GM23248 (cell line): ENCODE measurements around the gene DPM3. TPM values are rescaled to one million over a fixed set of nuclear protein-coding genes. Genes with fewer than 3 reads are reported as not detected.
"Not testable (repeated sequence)": the region's sequence is repeated elsewhere in the genome, so short reads cannot be mapped to it uniquely, and the experiment has no call there.

Experiments
- DNase-seq: peaks from one replicate; pipeline ENCODE4 v3.0.0-alpha.2; 2015
- H2AFZ ChIP-seq: fragments of 200-600 bp; sonication (generic); 2 replicates; pipeline ENCODE4 v1.6.1; 2016; ENCODE audit warnings: antibody characterized with exemption
- H3F3A ChIP-seq: fragments of 200-600 bp; sonication (generic); 2 replicates; pipeline ENCODE4 v1.6.1; 2016; ENCODE audit warnings: mild to moderate bottlenecking, antibody characterized with exemption, mixed run types; ENCODE audit not compliant: insufficient read depth
- H3K27ac ChIP-seq: fragments of 200-600 bp; sonication (generic); 2 replicates; pipeline ENCODE4 v1.5.1; 2016; ENCODE audit warnings: mild to moderate bottlenecking
- H3K27me3 ChIP-seq: fragments of 200-600 bp; sonication (generic); replicated peaks from 2 replicates; pipeline ENCODE4 v1.6.1; 2016; ENCODE audit warnings: mild to moderate bottlenecking; ENCODE audit not compliant: insufficient read depth
- H3K36me3 ChIP-seq: fragments of 200-600 bp; sonication (generic); 2 replicates; pipeline ENCODE4 v1.6.1; 2016; ENCODE audit warnings: low read depth, mild to moderate bottlenecking
- H3K4me1 ChIP-seq: fragments of 200-600 bp; sonication (generic); 2 replicates; pipeline ENCODE4 v1.6.1; 2016; ENCODE audit warnings: mild to moderate bottlenecking; ENCODE audit not compliant: insufficient read depth
- H3K4me2 ChIP-seq: fragments of 200-600 bp; sonication (generic); one replicate; pipeline ENCODE4 v1.6.1; 2016; ENCODE audit warnings: mild to moderate bottlenecking; ENCODE audit not compliant: unreplicated experiment
- H3K4me3 ChIP-seq: fragments of 200-600 bp; sonication (generic); 2 replicates; pipeline ENCODE4 v1.5.1; 2016; ENCODE audit warnings: mild to moderate bottlenecking
- H3K79me2 ChIP-seq: fragments of 200-600 bp; sonication (generic); 2 replicates; pipeline ENCODE4 v1.6.1; 2016; ENCODE audit warnings: mild to moderate bottlenecking; ENCODE audit not compliant: insufficient read depth
- H3K9ac ChIP-seq: fragments of 200-600 bp; sonication (generic); 2 replicates; pipeline ENCODE4 v1.6.1; 2016; ENCODE audit warnings: mild to moderate bottlenecking
- H3K9me2 ChIP-seq: fragments of 200-600 bp; sonication (generic); 2 replicates; pipeline ENCODE4 v1.6.1; 2016; ENCODE audit warnings: mixed run types, mild to moderate bottlenecking, moderate library complexity; ENCODE audit not compliant: insufficient read depth
- H3K9me3 ChIP-seq: fragments of 200-600 bp; sonication (generic); one replicate; pipeline ENCODE4 v1.6.1; 2017; ENCODE audit warnings: low read depth
- H4K20me1 ChIP-seq: fragments of 200-600 bp; sonication (generic); 2 replicates; pipeline ENCODE4 v1.6.0; 2016; ENCODE audit not compliant: insufficient read depth
- EZH2 ChIP-seq: fragments of 200-600 bp; sonication (generic); IDR thresholded peaks from 2 replicates; pipeline ENCODE4 v1.6.1; 2018; ENCODE audit warnings: antibody characterized with exemption, mild to moderate bottlenecking; ENCODE audit not compliant: insufficient read depth, poor library complexity, severe bottlenecking
- EZH2phosphoT487 ChIP-seq: fragments of 200-600 bp; sonication (generic); IDR thresholded peaks from 2 replicates; pipeline ENCODE4 v1.6.1; 2018; ENCODE audit warnings: antibody characterized with exemption, moderate library complexity, mild to moderate bottlenecking, low read depth; ENCODE audit not compliant: insufficient read depth
- WGBS, 2 experiments: methylation state at CpG; one replicate each; pipeline ENCODE4 v1.1.6; 2015 to 2017; ENCODE audit warnings: low lambda C conversion rate in 2 of 2, low coverage in 1 of 2; ENCODE audit errors: missing lambda C conversion rate in 2 of 2; 5-methylcytosine and 5-hydroxymethylcytosine counted together
- in situ Hi-C: fragments of 300-500 bp; cut with MboI; formaldehyde crosslinking; loops from 2 replicates; pipeline ENCODE4 v1.15.0; 2020
- polyA plus RNA-seq: library from polyadenylated mRNA; unstranded; fragments of >200 nt; fragmentation: Nextera tagmentation; extraction: Ambion mirVana; gene quantifications from 2 replicates; pipeline ENCODE4 v1.2.1, GENCODE V29; 2016
- total RNA-seq: library from RNA; depleted of rRNA; stranded (reverse); fragments of >200 nt; shearing (Covaris generic); gene quantifications from 2 replicates; pipeline ENCODE4 v1.2.3, GENCODE V29; 2014

DPM3 gene
- total and polyA plus RNA-seq, 2 experiments from 2014 or later: 50.7 to 75.3 TPM

DNA sequence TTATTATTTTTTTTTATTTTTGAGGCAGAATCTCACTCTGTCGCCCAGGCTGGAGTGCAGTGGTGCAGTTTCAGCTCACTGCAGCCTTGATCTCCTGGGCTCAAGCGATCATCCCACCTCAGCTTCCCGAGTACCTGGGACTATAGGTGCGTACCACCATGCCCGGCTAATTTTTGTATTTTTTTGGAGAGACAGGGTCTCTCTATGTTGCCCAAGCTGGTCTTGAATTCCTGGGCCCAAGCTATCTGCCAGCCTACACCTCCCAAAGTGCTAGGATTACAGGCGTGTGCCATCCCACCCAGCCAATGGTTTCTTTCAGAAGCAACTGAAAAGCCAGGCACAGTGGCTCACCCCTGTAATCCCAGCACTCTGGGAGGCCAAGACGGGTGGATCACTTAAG lies 30.5 kb upstream of the DPM3 start:
- no peak overlapping the region for H3K27ac ChIP-seq
- no peaks in the 10 kb centered on the region for H4K20me1 ChIP-seq
- H3K4me3 ChIP-seq: no peak overlapping the region
- no peak overlapping the region for H3K9ac ChIP-seq
- no peaks in the 10 kb centered on the region for H3K9me3 ChIP-seq
- no peaks in the 10 kb centered on the region for H3K27me3 ChIP-seq
- no peak for DNase-seq
- 85 to 87% methylated on average over 7 of the region's 7 CpGs for WGBS, 2 experiments
- in situ Hi-C loops: no loop called here
- H3K9me2 ChIP-seq: no peaks in the 10 kb centered on the region
- peaks cover 6% of the 10 kb centered on the region; the same call in 1 of the 2 replicates for H3K36me3 ChIP-seq
- H2AFZ ChIP-seq: no peak overlapping the region
- H3F3A ChIP-seq: peaks cover 17% of the 10 kb centered on the region
- TF ChIP-seq EZH2phosphoT487 (no peak), EZH2 (no peak)
- no peak overlapping the region for H3K4me2 ChIP-seq
- H3K4me1 ChIP-seq: peaks cover 11% of the 10 kb centered on the region
- peaks cover 32% of the 10 kb centered on the region for H3K79me2 ChIP-seq

DNA sequence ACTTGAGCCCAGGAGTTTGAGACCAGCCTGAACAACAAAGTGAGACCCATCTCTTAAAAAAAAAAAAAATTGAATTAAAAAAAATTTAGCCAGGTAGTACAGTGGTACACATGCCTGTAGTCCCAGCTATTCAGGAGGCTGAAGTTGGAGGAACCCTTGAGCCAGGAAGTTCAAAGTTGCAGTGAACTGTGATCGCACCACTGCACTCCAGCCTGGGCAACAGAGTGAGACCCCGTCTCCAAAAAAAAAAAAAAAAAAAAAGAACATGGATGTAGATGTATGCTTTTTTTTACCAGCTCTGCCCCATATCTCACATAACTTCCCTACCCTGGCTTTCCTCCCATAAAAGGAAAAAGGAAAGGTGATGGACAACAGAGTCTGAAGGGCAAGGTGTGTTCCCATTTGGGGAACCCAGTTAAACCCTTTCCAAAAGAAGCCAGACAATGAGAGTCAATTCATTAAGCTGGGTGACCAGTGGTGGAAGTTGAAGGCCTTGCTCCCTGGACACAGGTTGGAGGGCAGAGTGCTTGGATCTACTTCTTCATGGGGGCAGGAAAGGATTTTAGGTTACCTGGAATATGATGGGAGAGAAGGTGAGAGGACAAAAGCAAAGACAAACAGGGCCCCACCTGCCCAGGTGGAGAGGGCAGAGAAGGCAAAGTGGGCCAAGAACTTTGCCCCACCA lies 29.9 kb upstream of the DPM3 start:
- Histone ChIP-seq H3K79me2 (peaks cover 32% of the 10 kb centered on the region), H2AFZ (no peak overlapping the region), H3K4me2 (no peak overlapping the region), H3K4me1 (peaks cover 11% of the 10 kb centered on the region), H3K9me2 (no peaks in the 10 kb centered on the region), H3K36me3 (peaks cover 6% of the 10 kb centered on the region; the same call in 1 of the 2 replicates), H3F3A (peaks cover 17% of the 10 kb centered on the region), H4K20me1 (no peaks in the 10 kb centered on the region), H3K4me3 (no peak overlapping the region), H3K9me3 (no peaks in the 10 kb centered on the region), H3K27me3 (no peaks in the 10 kb centered on the region), H3K9ac (no peak overlapping the region), H3K27ac (no peak overlapping the region)
- in situ Hi-C loops: no loop called here
- TF ChIP-seq EZH2 (no peak), EZH2phosphoT487 (no peak)
- WGBS, 2 experiments: 78 to 100% methylated on average over 1 to 2 of the region's 2 CpGs
- DNase-seq: no peak

- H3K9ac ChIP-seq: no peak overlapping the region
- no peaks in the 10 kb centered on the region for H3K9me3 ChIP-seq
- H3K79me2 ChIP-seq: peaks cover 32% of the 10 kb centered on the region
- no peaks in the 10 kb centered on the region for H3K27me3 ChIP-seq
- no peak overlapping the region for H2AFZ ChIP-seq
- H3F3A ChIP-seq: peaks cover 17% of the 10 kb centered on the region
- DNase-seq: no peak
- in situ Hi-C loops: loop anchor here (5.0 kb wide), 1 partner anchor 77 kb away; no protein-coding TSS in a partner anchor
- no peak overlapping the region for H3K4me3 ChIP-seq
- no peak overlapping the region for H3K27ac ChIP-seq
- no peaks in the 10 kb centered on the region for H3K9me2 ChIP-seq
- H4K20me1 ChIP-seq: no peaks in the 10 kb centered on the region
- peaks cover 6% of the 10 kb centered on the region; the same call in 1 of the 2 replicates for H3K36me3 ChIP-seq
- 40 to 42% methylated on average over 5 of the region's 5 CpGs for WGBS, 2 experiments
- no peak overlapping the region for H3K4me2 ChIP-seq
- TF ChIP-seq EZH2phosphoT487: no peak
- no peak for TF ChIP-seq EZH2
- H3K4me1 ChIP-seq: peaks cover 11% of the 10 kb centered on the region
These were observed 29.2 kb upstream of the DPM3 start for GRCh38 chr1:155169541-155169940.

GRCh38 chr1:155168456-155169210 lies 28.3 kb upstream of the DPM3 start:
- Histone ChIP-seq H3F3A (peaks cover 17% of the 10 kb centered on the region), H3K79me2 (peaks cover 32% of the 10 kb centered on the region), H4K20me1 (no peaks in the 10 kb centered on the region), H3K9ac (no peak overlapping the region), H2AFZ (no peak overlapping the region), H3K4me3 (no peak overlapping the region), H3K27ac (no peak overlapping the region), H3K9me3 (no peaks in the 10 kb centered on the region), H3K36me3 (peaks cover 6% of the 10 kb centered on the region; the same call in 1 of the 2 replicates), H3K27me3 (no peaks in the 10 kb centered on the region), H3K9me2 (no peaks in the 10 kb centered on the region), H3K4me2 (no peak overlapping the region), H3K4me1 (peaks cover 11% of the 10 kb centered on the region)
- no peak for DNase-seq
- TF ChIP-seq EZH2 (no peak), EZH2phosphoT487 (no peak)
- in situ Hi-C loops: loop anchor here (5.0 kb wide), 1 partner anchor 76 kb away; no protein-coding TSS in a partner anchor
- 52 to 54% methylated on average over 10 of the region's 10 CpGs for WGBS, 2 experiments

DNA sequence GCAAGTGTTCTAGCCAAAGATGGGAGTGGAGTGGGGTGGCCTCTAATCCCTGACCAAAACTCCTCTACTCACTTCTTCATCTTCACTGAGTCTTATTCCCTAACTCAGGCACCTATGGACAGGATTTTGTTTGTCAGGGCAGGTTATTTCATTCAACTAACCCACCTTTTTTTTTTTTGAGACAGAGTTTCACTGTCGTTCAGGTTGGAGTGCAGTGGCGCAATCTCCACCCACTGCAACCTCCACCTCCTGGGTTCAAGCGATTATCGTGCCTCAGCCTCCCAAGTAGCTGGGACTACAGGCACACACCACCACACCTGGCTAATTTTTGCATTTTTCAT lies 27.7 kb upstream of the DPM3 start:
- WGBS, 2 experiments: 36 to 38% methylated on average over 4 of the region's 4 CpGs

More for the DNA sequence above, 27.7 kb upstream of the DPM3 start:
- H3K9me3 ChIP-seq, H3K27ac ChIP-seq, H3K4me2 ChIP-seq, H3K9ac ChIP-seq, H2AFZ ChIP-seq, DNase-seq, H4K20me1 ChIP-seq, H3K36me3 ChIP-seq, H3K4me3 ChIP-seq, H3K27me3 ChIP-seq, H3K9me2 ChIP-seq: not testable (repeated sequence)
- Histone ChIP-seq H3F3A (peaks cover 17% of the 10 kb centered on the region), H3K4me1 (peaks cover 11% of the 10 kb centered on the region), H3K79me2 (peaks cover 32% of the 10 kb centered on the region)
- in situ Hi-C loops: loop anchor here (5.0 kb wide), 1 partner anchor 76 kb away; no protein-coding TSS in a partner anchor
